GM23338 (cell line): ENCODE measurements around the gene GPRIN2.
"Not testable (repeated sequence)": the region's sequence is repeated elsewhere in the genome, so short reads cannot be mapped to it uniquely, and the experiment has no call there.

Source experiments
- CREB1 ChIP-seq: fragments of 250-450 bp; sonication (Bioruptor Pico); IDR thresholded peaks from 2 replicates; pipeline ENCODE4 v1.5.0; 2020; ENCODE audit warnings: low read depth, mild to moderate bottlenecking, moderate library complexity
- CTCF ChIP-seq, 2 experiments: fragments of 200-600 bp in 1 of 2; sonication (generic) in 1 of 2; conservative IDR thresholded peaks; 2 replicates each; pipeline versions ENCODE4 v1.5.1 to v1.6.1; 2016 to 2017; ENCODE audit warnings: antibody characterized with exemption in 2 of 2, low read depth in 2 of 2, mild to moderate bottlenecking in 2 of 2, moderate library complexity in 1 of 2
- EZH2 ChIP-seq: fragments of 200-600 bp; sonication (generic); IDR thresholded peaks from one replicate; pipeline ENCODE4 v1.8.0; 2017; ENCODE audit warnings: antibody characterized with exemption, mild to moderate bottlenecking, low read depth; ENCODE audit not compliant: unreplicated experiment
- EZH2phosphoT487 ChIP-seq: fragments of 200-600 bp; sonication (generic); IDR thresholded peaks from one replicate; pipeline ENCODE4 v1.8.1; 2018; ENCODE audit warnings: antibody characterized with exemption; ENCODE audit not compliant: unreplicated experiment
- JUNB ChIP-seq: IDR thresholded peaks from one replicate; pipeline ENCODE4 v1.6.1; 2016; ENCODE audit warnings: antibody characterized with exemption; ENCODE audit not compliant: unreplicated experiment
- POLR2AphosphoS5 ChIP-seq: IDR thresholded peaks from 2 replicates; pipeline ENCODE4 v1.6.1; 2016; ENCODE audit warnings: antibody characterized with exemption, low read depth
- REST ChIP-seq: IDR thresholded peaks from one replicate; pipeline ENCODE4 v1.6.1; 2018; ENCODE audit warnings: antibody characterized with exemption; ENCODE audit not compliant: unreplicated experiment
- STAT1 ChIP-seq: IDR thresholded peaks from one replicate; pipeline ENCODE4 v1.6.1; 2016; ENCODE audit warnings: antibody characterized with exemption; ENCODE audit not compliant: unreplicated experiment
- ZNF114 ChIP-seq: fragments of 250-450 bp; sonication (Bioruptor Pico); IDR thresholded peaks from 2 replicates; pipeline ENCODE4 v1.5.0; 2020; ENCODE audit warnings: mild to moderate bottlenecking, moderate library complexity

- not testable (repeated sequence) for TF ChIP-seq CTCF (conservative IDR thresholded peaks at IDR 0.05; ENCODE audit: low read depth in 2 of 2); POLR2AphosphoS5; REST; EZH2phosphoT487; CREB1 (CRISPR knock-in tag); EZH2; JUNB; STAT1; ZNF114
These were observed 26.7 kb downstream of the GPRIN2 start for GRCh38 chr10:46529742-46530141.
